Measurements from ENCODE around the gene ABCA7.

Gene ABCA7

GRCh38 chr19:1050989-1051788, 11.3 kb downstream of the ABCA7 start:
- no peak for DNase-seq (ENCODE audit: low read depth, low spot score)
- no peak overlapping the region for H3K4me3 ChIP-seq (ENCODE audit: low read length)
- peaks cover 10% of the 10 kb centered on the region; the same call in 1 of the 2 replicates for H3K36me3 ChIP-seq (ENCODE audit: control insufficient read depth, insufficient read depth, low read length)
- no peaks in the 10 kb centered on the region; the same call in 1 of the 2 replicates for H3K4me1 ChIP-seq (ENCODE audit: control insufficient read depth, insufficient read depth, low read length)
- H3K9me3 ChIP-seq (ENCODE audit: control insufficient read depth, insufficient read depth, low read length): peaks cover 2% of the 10 kb centered on the region; the same call in 1 of the 2 replicates
- no peak overlapping the region for H3K27ac ChIP-seq (ENCODE audit: low read length)
- WGBS (ENCODE audit: insufficient coverage, insufficient read length): no CpG with 5 or more reads among the region's 31 CpGs
- no peaks in the 10 kb centered on the region for H3K27me3 ChIP-seq (ENCODE audit: control insufficient read depth, insufficient read depth, low read length)

GRCh38 chr19:1051791-1052190, 11.9 kb downstream of the ABCA7 start:
- DNase-seq (ENCODE audit: low read depth, low spot score): no peak
- no peak overlapping the region for H3K27ac ChIP-seq (ENCODE audit: low read length)
- no peaks in the 10 kb centered on the region for H3K27me3 ChIP-seq (ENCODE audit: control insufficient read depth, insufficient read depth, low read length)
- peaks cover 4% of the 10 kb centered on the region for H3K9me3 ChIP-seq (ENCODE audit: control insufficient read depth, insufficient read depth, low read length)
- no peaks in the 10 kb centered on the region for H3K4me1 ChIP-seq (ENCODE audit: control insufficient read depth, insufficient read depth, low read length)
- peaks cover 14% of the 10 kb centered on the region; the same call in 1 of the 2 replicates for H3K36me3 ChIP-seq (ENCODE audit: control insufficient read depth, insufficient read depth, low read length)
- no peak overlapping the region for H3K4me3 ChIP-seq (ENCODE audit: low read length)
- WGBS (ENCODE audit: insufficient coverage, insufficient read length): no CpG with 5 or more reads among the region's 17 CpGs

- 89% methylated on average over 1 of the region's 5 CpGs for WGBS (ENCODE audit: insufficient coverage, insufficient read length)
Measured at GRCh38 chr19:1052349-1052975, 12.6 kb downstream of the ABCA7 start.

GRCh38 chr19:1053176-1054101, 13.5 kb downstream of the ABCA7 start:
- no peaks in the 10 kb centered on the region for H3K27me3 ChIP-seq (ENCODE audit: control insufficient read depth, insufficient read depth, low read length)

More at GRCh38 chr19:1052349-1052975, 12.6 kb downstream of the ABCA7 start:
- no peaks in the 10 kb centered on the region for H3K4me1 ChIP-seq (ENCODE audit: control insufficient read depth, insufficient read depth, low read length)
- no peak overlapping the region for H3K27ac ChIP-seq (ENCODE audit: low read length)
- no peak for DNase-seq (ENCODE audit: low read depth, low spot score)
- peaks cover 9% of the 10 kb centered on the region for H3K9me3 ChIP-seq (ENCODE audit: control insufficient read depth, insufficient read depth, low read length)
- no peak overlapping the region for H3K4me3 ChIP-seq (ENCODE audit: low read length)
- peaks cover 10% of the 10 kb centered on the region for H3K36me3 ChIP-seq (ENCODE audit: control insufficient read depth, insufficient read depth, low read length)
- H3K27me3 ChIP-seq (ENCODE audit: control insufficient read depth, insufficient read depth, low read length): no peaks in the 10 kb centered on the region

GRCh38 chr19:1054102-1055027, 14.5 kb downstream of the ABCA7 start:
- H3K27me3 ChIP-seq (ENCODE audit: control insufficient read depth, insufficient read depth, low read length): no peaks in the 10 kb centered on the region
- WGBS (ENCODE audit: insufficient coverage, insufficient read length): no CpG with 5 or more reads among the region's 28 CpGs
- peaks cover 13% of the 10 kb centered on the region; the same call in 1 of the 2 replicates for H3K36me3 ChIP-seq (ENCODE audit: control insufficient read depth, insufficient read depth, low read length)
- H3K9me3 ChIP-seq (ENCODE audit: control insufficient read depth, insufficient read depth, low read length): peaks cover 12% of the 10 kb centered on the region
- DNase-seq (ENCODE audit: low read depth, low spot score): no peak
- H3K27ac ChIP-seq (ENCODE audit: low read length): no peak overlapping the region
- no peaks in the 10 kb centered on the region for H3K4me1 ChIP-seq (ENCODE audit: control insufficient read depth, insufficient read depth, low read length)
- no peak overlapping the region for H3K4me3 ChIP-seq (ENCODE audit: low read length)

More at GRCh38 chr19:1053176-1054101, 13.5 kb downstream of the ABCA7 start:
- no CpG with 5 or more reads among the region's 31 CpGs for WGBS (ENCODE audit: insufficient coverage, insufficient read length)
- DNase-seq (ENCODE audit: low read depth, low spot score): no peak
- H3K9me3 ChIP-seq (ENCODE audit: control insufficient read depth, insufficient read depth, low read length): peaks cover 9% of the 10 kb centered on the region
- no peak overlapping the region for H3K4me3 ChIP-seq (ENCODE audit: low read length)
- H3K4me1 ChIP-seq (ENCODE audit: control insufficient read depth, insufficient read depth, low read length): no peaks in the 10 kb centered on the region
- H3K27ac ChIP-seq (ENCODE audit: low read length): no peak overlapping the region
- H3K36me3 ChIP-seq (ENCODE audit: control insufficient read depth, insufficient read depth, low read length): peaks cover 10% of the 10 kb centered on the region; the same call in 1 of the 2 replicates

GRCh38 chr19:1055028-1055425, 15.1 kb downstream of the ABCA7 start:
- peaks cover 12% of the 10 kb centered on the region for H3K9me3 ChIP-seq (ENCODE audit: control insufficient read depth, insufficient read depth, low read length)
- H3K27ac ChIP-seq (ENCODE audit: low read length): no peak overlapping the region
- DNase-seq (ENCODE audit: low read depth, low spot score): no peak
- H3K4me1 ChIP-seq (ENCODE audit: control insufficient read depth, insufficient read depth, low read length): no peaks in the 10 kb centered on the region
- no peaks in the 10 kb centered on the region for H3K27me3 ChIP-seq (ENCODE audit: control insufficient read depth, insufficient read depth, low read length)
- no CpG with 5 or more reads among the region's 14 CpGs for WGBS (ENCODE audit: insufficient coverage, insufficient read length)
- H3K4me3 ChIP-seq (ENCODE audit: low read length): no peak overlapping the region
- H3K36me3 ChIP-seq (ENCODE audit: control insufficient read depth, insufficient read depth, low read length): peaks cover 13% of the 10 kb centered on the region; the same call in 1 of the 2 replicates

- Histone ChIP-seq H3K4me1 (ENCODE audit: control insufficient read depth, insufficient read depth, low read length) (no peaks in the 10 kb centered on the region), H3K27ac (ENCODE audit: low read length) (no peak overlapping the region), H3K36me3 (ENCODE audit: control insufficient read depth, insufficient read depth, low read length) (peaks cover 13% of the 10 kb centered on the region; the same call in 1 of the 2 replicates), H3K9me3 (ENCODE audit: control insufficient read depth, insufficient read depth, low read length) (peaks cover 12% of the 10 kb centered on the region), H3K27me3 (ENCODE audit: control insufficient read depth, insufficient read depth, low read length) (no peaks in the 10 kb centered on the region), H3K4me3 (ENCODE audit: low read length) (no peak overlapping the region)
- DNase-seq (ENCODE audit: low read depth, low spot score): no peak
- no CpG with 5 or more reads among the region's 20 CpGs for WGBS (ENCODE audit: insufficient coverage, insufficient read length)
Measured at GRCh38 chr19:1055886-1056620, 16.1 kb downstream of the ABCA7 start.

GRCh38 chr19:1057176-1057855, 17.4 kb downstream of the ABCA7 start:
- no peaks in the 10 kb centered on the region; the same call in 1 of the 2 replicates for H3K4me1 ChIP-seq (ENCODE audit: control insufficient read depth, insufficient read depth, low read length)
- no CpG with 5 or more reads among the region's 3 CpGs for WGBS (ENCODE audit: insufficient coverage, insufficient read length)
- no peak overlapping the region for H3K4me3 ChIP-seq (ENCODE audit: low read length)
- DNase-seq (ENCODE audit: low read depth, low spot score): no peak
- H3K27ac ChIP-seq (ENCODE audit: low read length): no peak overlapping the region
- H3K36me3 ChIP-seq (ENCODE audit: control insufficient read depth, insufficient read depth, low read length): peaks cover 13% of the 10 kb centered on the region; the same call in 1 of the 2 replicates
- H3K27me3 ChIP-seq (ENCODE audit: control insufficient read depth, insufficient read depth, low read length): no peaks in the 10 kb centered on the region
- H3K9me3 ChIP-seq (ENCODE audit: control insufficient read depth, insufficient read depth, low read length): peaks cover 12% of the 10 kb centered on the region
